ENCODE data around the gene AGBL3.

The AGBL3 gene

DNA sequence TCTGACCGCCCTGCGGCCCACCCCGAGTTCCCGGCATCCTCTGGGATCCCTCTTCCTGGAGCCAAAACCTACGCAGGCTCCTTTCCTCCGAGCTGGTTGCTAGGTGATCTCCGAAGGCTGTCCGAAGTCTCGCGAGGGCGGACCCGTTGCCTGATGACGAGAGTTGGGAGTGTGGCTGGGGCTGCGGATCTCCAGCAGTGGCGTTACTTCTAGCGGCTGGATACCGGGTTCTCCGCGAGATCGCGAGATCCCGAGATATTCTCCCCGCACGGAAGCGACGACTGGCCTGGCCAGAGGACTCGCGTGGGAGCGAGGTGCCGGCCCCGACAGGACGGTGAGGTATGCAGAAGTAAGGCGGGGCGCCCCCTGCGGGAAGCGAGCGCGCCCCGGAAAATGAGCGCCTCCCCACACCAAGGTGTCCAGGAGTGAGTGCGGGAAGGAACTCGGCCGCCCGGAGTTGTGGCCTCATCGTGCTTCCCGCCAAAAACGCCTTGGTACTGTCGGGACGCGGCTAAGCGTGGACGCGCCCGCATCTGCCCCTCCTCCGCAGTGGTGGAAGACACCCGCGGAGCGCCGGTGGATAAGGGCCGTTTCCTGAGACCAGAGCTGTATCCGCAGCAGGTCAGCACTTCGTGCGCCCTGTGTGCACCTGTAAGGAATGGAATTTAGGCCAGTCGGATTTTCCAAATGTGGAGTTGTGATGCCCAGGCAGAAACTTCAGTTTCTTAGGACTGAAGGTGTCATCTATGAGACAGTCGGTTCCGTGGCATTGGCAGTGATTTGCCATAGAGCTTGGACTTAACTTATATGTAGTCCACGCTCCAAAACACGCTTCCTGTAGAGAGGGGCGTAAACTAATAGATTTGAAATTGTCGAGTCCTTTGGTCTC lies at the start of gene AGBL3:
TSS of gene AGBL3 (plus strand) at position 146 of the 889 bp plus-strand sequence. CDS start 1,426 bp downstream, outside the sequence.
- DNase-seq = no peak

DNA sequence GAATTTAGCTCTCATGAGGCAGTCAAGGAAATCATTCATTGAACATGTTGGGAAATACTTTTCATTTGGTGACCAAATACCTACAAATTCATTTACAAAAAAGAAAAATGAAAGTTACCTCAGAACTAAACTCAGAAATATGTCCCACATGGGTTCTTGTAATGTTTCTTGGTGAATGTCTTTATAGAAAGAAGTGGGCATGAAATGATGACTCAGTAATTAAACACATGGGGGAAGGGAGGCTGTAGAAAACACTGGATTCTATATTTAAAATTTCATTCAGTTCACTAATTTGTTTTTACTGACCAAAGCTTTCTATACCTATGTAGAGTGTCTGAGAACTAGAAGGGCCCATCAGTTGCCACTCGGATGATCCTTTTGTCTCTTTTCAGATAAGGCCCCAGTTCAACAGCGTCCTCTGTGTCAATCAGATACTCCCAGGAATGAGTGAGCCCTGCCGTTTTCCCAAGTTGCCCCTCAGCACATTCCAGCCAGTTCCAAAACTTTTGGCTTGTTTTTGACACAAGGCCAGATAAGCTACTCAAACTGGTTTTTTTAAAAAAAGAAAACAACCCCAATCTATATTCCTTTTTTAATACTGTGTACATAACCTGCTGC lies 49.3 kb upstream of the AGBL3 start:
- no peak for DNase-seq

GRCh38 chr7:134938141-134938540 lies 48.2 kb upstream of the AGBL3 start:
- DNase-seq = no peak

DNA sequence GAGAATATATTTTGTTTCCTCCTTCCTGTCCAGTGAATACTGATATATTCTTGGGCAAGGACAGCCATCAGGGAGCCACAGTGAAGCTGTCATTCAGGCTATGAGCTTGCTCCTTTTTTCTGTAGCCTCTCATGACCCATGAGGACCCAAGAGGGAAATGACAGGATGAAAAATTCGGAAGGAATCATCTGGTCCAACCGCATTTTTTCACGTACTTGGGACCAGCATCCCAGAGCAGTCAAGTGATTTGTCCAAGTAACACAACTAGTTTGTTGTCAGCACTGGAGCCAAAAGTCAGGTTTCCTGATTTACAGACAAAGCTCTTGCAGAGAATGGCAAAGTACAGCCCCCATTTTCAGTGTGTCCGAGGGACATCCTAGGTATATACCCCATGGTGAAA lies 47.2 kb upstream of the AGBL3 start:
- DNase-seq = no peak

DNA sequence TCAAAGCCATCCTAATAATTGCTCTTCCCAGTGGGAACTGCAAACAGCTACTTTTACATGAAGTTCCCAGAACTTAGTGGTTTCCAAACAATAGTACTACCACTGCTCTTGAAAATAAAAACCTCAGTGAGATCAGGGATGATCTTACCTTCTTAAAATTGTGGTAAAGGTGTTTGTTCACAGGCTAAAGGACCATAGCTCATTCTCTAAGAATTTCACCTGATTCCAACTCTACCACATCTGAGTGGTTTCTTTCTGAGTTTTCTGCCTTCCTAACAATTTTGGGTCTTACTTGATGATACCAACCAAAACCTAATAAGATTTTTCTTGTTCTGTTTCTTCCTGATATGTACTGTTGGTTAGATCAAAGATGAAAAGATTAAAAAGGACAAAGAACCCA lies 45.6 kb upstream of the AGBL3 start:
- DNase-seq = no peak

GRCh38 chr7:134941185-134941900 lies 45.0 kb upstream of the AGBL3 start:
- DNase-seq = no peak

- DNase-seq = no peak
Observed at GRCh38 chr7:134941952-134942351, 44.4 kb upstream of the AGBL3 start.

DNA sequence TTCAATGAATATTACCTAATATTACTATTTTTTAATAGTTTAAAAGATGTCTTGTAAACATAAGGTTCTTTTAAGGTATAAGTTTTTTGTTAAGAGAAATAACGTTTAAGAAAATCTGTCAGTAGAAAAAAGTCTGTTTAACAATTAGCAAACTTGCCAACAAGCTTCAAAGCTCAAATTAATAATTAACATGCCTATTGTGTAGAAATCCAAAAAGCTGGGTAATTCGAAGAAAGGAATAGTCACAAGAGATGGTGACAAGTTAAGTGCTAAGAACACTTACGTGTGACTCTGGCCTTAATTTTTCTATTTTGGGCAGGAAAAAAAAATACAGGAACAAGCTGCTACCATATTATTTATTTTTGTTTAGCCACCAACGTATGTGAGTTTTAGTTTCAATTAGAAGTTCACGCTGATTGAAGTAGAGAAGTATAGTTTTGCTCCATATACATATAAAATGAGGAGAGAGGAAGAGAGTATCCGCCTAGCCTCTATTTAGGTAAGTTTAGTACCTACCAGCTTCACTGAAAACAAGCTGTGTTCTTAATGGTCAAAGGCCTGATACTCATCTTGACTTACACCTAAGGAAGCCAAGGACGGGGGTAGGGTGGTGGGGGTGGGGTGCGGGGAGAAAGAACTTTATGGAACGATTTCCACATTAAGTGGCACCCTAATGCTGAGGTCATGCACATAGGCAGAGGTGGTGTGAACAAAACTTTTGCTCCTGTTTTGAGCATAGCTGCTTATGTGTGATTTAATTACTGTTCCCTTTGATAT lies 43.4 kb upstream of the AGBL3 start:
- no peak for DNase-seq

DNA sequence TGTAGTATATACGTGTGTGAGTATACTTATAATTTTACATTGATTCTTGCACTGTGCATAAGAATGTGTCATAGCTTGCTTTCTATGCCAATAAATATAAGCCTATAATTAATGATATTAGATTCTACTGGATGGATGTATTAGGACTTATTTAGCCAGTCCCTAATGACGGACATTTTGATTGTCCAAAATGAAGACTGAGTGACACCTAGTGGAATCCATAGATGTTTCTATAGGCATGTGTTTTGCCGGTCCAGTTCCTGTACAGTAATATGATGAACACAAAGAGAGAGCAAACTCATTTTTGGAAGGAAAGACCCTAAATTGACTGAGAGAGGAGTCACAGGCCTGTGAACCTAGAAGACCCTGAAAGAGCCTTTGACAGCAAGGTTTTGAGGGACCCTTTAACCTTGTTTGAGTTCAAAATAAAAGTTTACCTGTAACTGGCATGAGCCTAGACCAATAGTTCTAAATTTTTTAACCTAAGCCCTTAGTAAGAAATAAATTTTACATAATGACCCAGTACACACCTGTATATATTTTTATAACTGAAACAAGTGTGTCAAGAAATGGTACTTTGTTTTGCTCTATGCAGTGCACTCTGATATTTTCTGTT lies 42.4 kb upstream of the AGBL3 start:
- no peak for DNase-seq

DNA sequence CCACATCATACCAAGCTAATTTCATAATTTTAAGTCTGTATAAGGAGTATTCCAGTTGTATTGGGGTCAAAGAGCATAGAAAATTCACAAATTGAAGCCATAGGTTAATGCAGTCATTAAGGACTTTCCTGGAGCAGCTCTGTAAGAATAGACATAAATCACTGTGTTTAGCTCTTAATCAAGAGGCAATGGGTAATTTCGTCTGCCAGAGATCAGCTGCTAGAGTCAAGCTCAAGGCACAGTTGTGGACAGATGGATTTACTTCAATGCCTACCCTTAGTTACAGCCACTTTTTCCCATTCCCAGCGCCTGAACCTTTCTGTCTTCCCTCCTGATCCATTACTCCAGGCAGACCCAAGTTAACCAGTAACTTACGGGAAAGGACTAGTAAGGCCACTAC lies 40.6 kb upstream of the AGBL3 start:
- no peak for DNase-seq

DNA sequence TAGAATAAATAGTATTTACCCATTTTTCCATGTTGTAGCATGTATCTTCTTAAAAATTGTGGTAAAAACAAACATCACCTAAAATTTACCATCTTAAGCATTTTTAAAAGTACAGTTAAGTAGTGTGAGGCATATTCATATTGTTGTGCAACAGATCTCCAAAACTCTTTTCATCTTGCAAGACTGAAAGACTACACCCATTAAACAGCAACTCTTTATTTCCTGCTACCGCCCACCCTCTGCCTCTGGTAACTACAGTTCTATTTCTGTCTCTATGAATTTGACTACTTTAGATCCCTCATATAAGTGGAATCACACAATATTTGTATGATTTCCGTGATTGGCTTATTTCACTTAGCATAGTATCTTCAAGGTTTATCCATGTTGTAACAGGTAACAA lies 40.0 kb upstream of the AGBL3 start:
- DNase-seq = no peak

GRCh38 chr7:134947329-134947728 lies 39.0 kb upstream of the AGBL3 start:
- DNase-seq = no peak

GRCh38 chr7:134947831-134948230 lies 38.5 kb upstream of the AGBL3 start:
- DNase-seq = no peak

DNA sequence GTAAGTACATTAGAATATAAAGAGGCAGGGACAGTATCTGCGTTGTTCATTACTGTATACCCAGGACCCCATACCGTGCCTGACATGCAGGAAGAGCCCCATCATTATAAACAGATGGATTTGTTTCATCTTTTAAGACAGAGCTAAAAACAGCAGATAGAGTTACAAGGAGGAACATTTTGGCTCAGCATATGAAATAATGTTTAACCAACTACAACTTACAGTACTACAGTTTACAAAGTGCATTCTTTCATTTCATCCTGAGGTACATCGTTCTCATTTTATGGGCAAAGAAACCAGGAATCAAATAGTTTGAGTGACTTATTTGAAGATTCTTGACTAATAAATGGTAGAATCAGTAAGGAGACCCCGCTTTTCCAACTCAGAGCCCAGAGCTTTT lies 38.1 kb upstream of the AGBL3 start:
- DNase-seq = no peak

GRCh38 chr7:134948736-134949135 lies 37.6 kb upstream of the AGBL3 start:
- DNase-seq = no peak

GRCh38 chr7:134949171-134949570 lies 37.1 kb upstream of the AGBL3 start:
- DNase-seq = no peak

GRCh38 chr7:134954197-134955082 lies 31.9 kb upstream of the AGBL3 start:
- no peak for DNase-seq

- DNase-seq = no peak
Observed at GRCh38 chr7:134957005-134957404, 29.3 kb upstream of the AGBL3 start.

GRCh38 chr7:134959810-134960209 lies 26.5 kb upstream of the AGBL3 start:
- DNase-seq = no peak

DNA sequence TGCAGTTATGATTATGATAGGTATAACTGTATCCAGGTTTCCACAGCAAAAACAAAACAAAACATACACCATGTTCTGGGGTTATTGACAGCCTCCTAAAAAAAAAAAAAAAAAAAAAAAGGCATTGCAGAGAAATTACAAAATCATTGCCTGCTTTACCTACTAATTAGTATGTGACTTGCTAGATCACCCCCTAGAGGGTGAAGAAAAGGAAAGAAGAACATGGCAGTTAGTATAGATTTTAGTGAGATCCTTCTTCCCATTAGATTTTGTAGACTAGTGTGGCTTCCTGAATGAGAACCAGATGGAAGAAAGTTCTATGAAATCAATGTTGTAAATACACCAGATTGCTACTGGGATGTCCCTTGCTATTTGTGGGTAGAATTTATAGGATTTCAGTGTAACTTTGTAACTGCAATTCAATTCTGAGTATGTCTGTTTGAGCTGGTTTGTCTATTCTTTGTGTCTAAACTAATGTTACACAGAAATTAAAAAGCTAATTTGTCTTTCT lies 24.0 kb upstream of the AGBL3 start:
- no peak for DNase-seq

- no peak for DNase-seq
Observed at GRCh38 chr7:134963036-134963435, 23.3 kb upstream of the AGBL3 start.
